Stimulated activated CD4-positive, alpha-beta T cell treated with anti-CD3 and anti-CD28 coated beads, TNF-alpha, amount 100 ng/mL, for 48 hours (primary cell): Measurements from ENCODE around the gene PSMD12.
"Not testable (repeated sequence)": the region's sequence is repeated elsewhere in the genome, so short reads cannot be mapped to it uniquely, and the experiment has no call there.

Source experiments
- DNase-seq, 3 donors: peaks; one replicate each; pipeline ENCODE4 v3.0.0-alpha.2; 2020; ENCODE audit warnings: low read depth in 3 of 3

PSMD12 gene

GRCh38 chr17:67358612-67359011, 7.8 kb downstream of the PSMD12 start:
- no peak for DNase-seq

- no peak for DNase-seq
These were observed 12.3 kb downstream of the PSMD12 start for GRCh38 chr17:67353929-67354574.

- no peak for DNase-seq
These were observed 13.2 kb downstream of the PSMD12 start for GRCh38 chr17:67353161-67353560.

GRCh38 chr17:67349420-67349819, 17.0 kb downstream of the PSMD12 start:
- no peak for DNase-seq

- no peak for DNase-seq
These were observed 18.6 kb downstream of the PSMD12 start for GRCh38 chr17:67347826-67348225.

- no peak for DNase-seq
These were observed 23.1 kb downstream of the PSMD12 start for GRCh38 chr17:67343237-67343636.

- not testable (repeated sequence) for DNase-seq
These were observed 28.0 kb downstream of the PSMD12 start for GRCh38 chr17:67338353-67338752.

GRCh38 chr17:67336859-67337258, 29.5 kb downstream of the PSMD12 start:
- no peak for DNase-seq

- no peak for DNase-seq
These were observed 31.0 kb downstream of the PSMD12 start for GRCh38 chr17:67335245-67335835.

- not testable (repeated sequence) for DNase-seq
These were observed 34.2 kb downstream of the PSMD12 start for GRCh38 chr17:67332162-67332508.

- DNase-seq, result not testable (repeated sequence)
These were observed 34.8 kb downstream of the PSMD12 start for GRCh38 chr17:67331381-67332161.

- DNase-seq, result no peak
These were observed 38.4 kb downstream of the PSMD12 start for GRCh38 chr17:67328026-67328425.

GRCh38 chr17:67326959-67327745, 39.2 kb downstream of the PSMD12 start:
- not testable (repeated sequence) for DNase-seq

GRCh38 chr17:67326440-67326839, 39.9 kb downstream of the PSMD12 start:
- DNase-seq, result no peak

GRCh38 chr17:67324330-67324729, 42.0 kb downstream of the PSMD12 start:
- no peak for DNase-seq

GRCh38 chr17:67323445-67323844, 42.9 kb downstream of the PSMD12 start:
- DNase-seq, result no peak

GRCh38 chr17:67322042-67322787, 44.2 kb downstream of the PSMD12 start:
- DNase-seq, result no peak

- DNase-seq, result not testable (repeated sequence)
These were observed 44.9 kb downstream of the PSMD12 start for GRCh38 chr17:67321486-67321885.

- DNase-seq, result no peak
These were observed 49.6 kb downstream of the PSMD12 start for GRCh38 chr17:67316781-67317180.

GRCh38 chr17:67315865-67316264, 50.5 kb downstream of the PSMD12 start:
- DNase-seq, result no peak

- DNase-seq, result no peak
These were observed 54.1 kb downstream of the PSMD12 start for GRCh38 chr17:67312265-67312664.
